ENCODE results near the gene TMEM51. TPM values are rescaled to one million over a fixed set of nuclear protein-coding genes. Genes with fewer than 3 reads are reported as not detected.

Gene TMEM51
- total and polyA plus RNA-seq, 2 of the 4 experiments (the other 2 are of a cell fraction): 2.7 to 10.2 TPM

DNA sequence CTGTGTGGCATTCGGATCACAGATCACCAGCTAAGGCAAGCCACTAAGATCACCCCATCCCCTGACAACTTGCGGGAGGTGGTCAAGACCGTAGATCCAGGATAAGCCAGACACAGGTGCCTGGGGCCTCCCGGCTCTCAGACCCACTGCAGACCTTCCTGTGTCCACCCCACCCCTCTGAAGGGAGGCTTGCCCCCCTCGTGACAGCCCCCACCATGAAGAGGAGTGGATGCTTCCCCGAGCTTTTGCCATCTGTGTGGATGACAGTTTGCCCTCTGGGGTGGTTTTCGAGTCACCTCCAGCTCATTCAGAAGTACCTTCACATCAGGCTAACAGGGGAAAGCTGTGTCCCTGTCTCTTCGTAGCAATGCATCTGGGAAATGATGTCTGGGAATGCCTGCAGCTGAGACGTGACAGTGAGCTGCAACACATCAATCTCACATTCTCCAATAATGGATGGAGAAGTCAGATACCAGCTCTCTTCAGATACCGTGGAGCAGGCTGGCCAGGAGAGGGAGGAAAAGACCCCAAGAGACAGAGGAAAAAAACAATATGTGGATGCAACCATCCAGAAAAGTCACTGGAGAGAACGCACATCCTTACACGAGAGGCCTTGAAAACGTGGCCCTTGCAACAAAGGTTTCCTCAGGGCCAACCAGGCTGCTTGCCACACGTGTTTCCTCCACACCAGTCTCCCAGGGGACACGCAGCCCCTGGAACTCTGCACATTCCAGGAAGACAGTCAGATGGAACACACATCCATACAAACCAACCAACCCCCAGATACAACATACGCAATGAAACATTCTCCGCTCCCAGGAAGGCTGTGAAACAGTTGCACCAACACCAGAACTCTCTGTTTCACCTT, 73.1 kb downstream of the TMEM51 start:
- H2AK9ac ChIP-seq (replicated peaks; ENCODE audit: low read depth, low read length, poor library complexity): no peak overlapping the region
- no peak overlapping the region for H2BK20ac ChIP-seq (ENCODE audit: low read depth, low read length)
- no peak overlapping the region for H2BK15ac ChIP-seq (ENCODE audit: low read depth, low read length)
- H2BK5ac ChIP-seq (ENCODE audit: low read depth, low read length, poor library complexity, severe bottlenecking): no peak overlapping the region
- H3K9me3 ChIP-seq (ENCODE audit: control insufficient read depth, insufficient read depth, low read length): no peaks in the 10 kb centered on the region
- no peak overlapping the region for H3K4me2 ChIP-seq (ENCODE audit: low read depth, low read length)
- in situ Hi-C loops (cut with MboI; ENCODE audit: low sequenced_read_pairs) (no loop called here), dilution Hi-C loops (cut with HindIII; ENCODE audit: low sequenced_read_pairs, unreplicated experiment) (no loop called here), intact Hi-C loops (cut with micrococcal nuclease) (no loop called here)
- ChIA-PET POLR2A (ENCODE audit: unreplicated experiment) (no interaction called here), CTCF (interaction anchor here (0.8 kb wide), 1 partner anchor 21 kb away, joined by 3 read pairs; no protein-coding TSS in a partner anchor)
- TF ChIP-seq CEBPB (IDR thresholded peaks at IDR 0.05; ENCODE audit: low read depth, low read length): no peak
- TF ChIP-seq ELK1 (IDR thresholded peaks at IDR 0.05; ENCODE audit: borderline replicate concordance, low read depth, low read length): no peak
- TF ChIP-seq USF2 (IDR thresholded peaks at IDR 0.05; ENCODE audit: low read depth, low read length): no peak
- TF ChIP-seq RFX5 (IDR thresholded peaks at IDR 0.05; ENCODE audit: low read depth, low read length): no peak
- no peak for TF ChIP-seq SMC3 (IDR thresholded peaks at IDR 0.05; ENCODE audit: low read depth, low read length)
- TF ChIP-seq POLR2A (IDR thresholded peaks at IDR 0.05; ENCODE audit: low read depth, low read length): no peak
- TF ChIP-seq CHD1 (IDR thresholded peaks at IDR 0.05; ENCODE audit: low read depth, low read length): no peak
- no peak overlapping the region for H4K8ac ChIP-seq (ENCODE audit: low read depth in 2 of 2, low read length in 2 of 2)
- no peak overlapping the region for H3K18ac ChIP-seq (ENCODE audit: low read depth, low read length)
- no peak overlapping the region for H3K4me3 ChIP-seq (ENCODE audit: insufficient read depth, low read depth, low read length)
- no peak overlapping the region for H2BK120ac ChIP-seq (ENCODE audit: low read depth, low read length)
- BruUV-seq (replicated peaks): no TSS peak
- no peak overlapping the region for H3K27ac ChIP-seq (ENCODE audit: insufficient read depth, low read length)
- H3K9ac ChIP-seq (ENCODE audit: low read depth, low read length): no peak overlapping the region
- no peak overlapping the region for H4K91ac ChIP-seq (ENCODE audit: insufficient read depth, low read depth, low read length)
- H3K79me1 ChIP-seq (ENCODE audit: low read depth in 1 of 2, low read length in 2 of 2): no peaks in the 10 kb centered on the region
- no peak overlapping the region for H2AFZ ChIP-seq (replicated peaks; ENCODE audit: low read length, poor library complexity)
- H3K23ac ChIP-seq (ENCODE audit: low read depth, low read length): no peak overlapping the region
- no CpG with 5 or more reads among the region's 17 CpGs for WGBS, 2 experiments (ENCODE audit: extremely low coverage in 2 of 2, insufficient read length in 1 of 2)
- H3K27me3 ChIP-seq (ENCODE audit: control insufficient read depth, insufficient read depth, low read length): no peaks in the 10 kb centered on the region
- ATAC-seq (ENCODE audit: low read depth) (no peak), DNase-seq (no peak)
- H3K4me1 ChIP-seq (ENCODE audit: control insufficient read depth, insufficient read depth, low read length): no peaks in the 10 kb centered on the region
- no peak overlapping the region for H4K5ac ChIP-seq (ENCODE audit: low read depth, low read length)
- H3K56ac ChIP-seq (ENCODE audit: extremely low read depth, insufficient read depth, low read length): no peak overlapping the region
- H2AK5ac ChIP-seq (ENCODE audit: low read depth, low read length): no peak overlapping the region
- no peaks in the 10 kb centered on the region for H4K20me1 ChIP-seq (ENCODE audit: insufficient read depth, low read length)
- peaks cover 10% of the 10 kb centered on the region; the same call in 1 of the 2 replicates for H3K9me1 ChIP-seq (ENCODE audit: insufficient read depth, low read length)
- H3K4ac ChIP-seq (ENCODE audit: low read depth, low read length): no peak overlapping the region
- H3K14ac ChIP-seq (replicated peaks; ENCODE audit: low read depth, low read length): no peak overlapping the region
- peaks cover 6% of the 10 kb centered on the region; the same call in 1 of the 2 replicates for H3K36me3 ChIP-seq (ENCODE audit: control insufficient read depth, insufficient read depth, low read length)

Data from IMR-90 (cell line).